ENCODE data around the gene SETD1B.
"Not testable (repeated sequence)": the region's sequence is repeated elsewhere in the genome, so short reads cannot be mapped to it uniquely, and the experiment has no call there.

The SETD1B gene

DNA sequence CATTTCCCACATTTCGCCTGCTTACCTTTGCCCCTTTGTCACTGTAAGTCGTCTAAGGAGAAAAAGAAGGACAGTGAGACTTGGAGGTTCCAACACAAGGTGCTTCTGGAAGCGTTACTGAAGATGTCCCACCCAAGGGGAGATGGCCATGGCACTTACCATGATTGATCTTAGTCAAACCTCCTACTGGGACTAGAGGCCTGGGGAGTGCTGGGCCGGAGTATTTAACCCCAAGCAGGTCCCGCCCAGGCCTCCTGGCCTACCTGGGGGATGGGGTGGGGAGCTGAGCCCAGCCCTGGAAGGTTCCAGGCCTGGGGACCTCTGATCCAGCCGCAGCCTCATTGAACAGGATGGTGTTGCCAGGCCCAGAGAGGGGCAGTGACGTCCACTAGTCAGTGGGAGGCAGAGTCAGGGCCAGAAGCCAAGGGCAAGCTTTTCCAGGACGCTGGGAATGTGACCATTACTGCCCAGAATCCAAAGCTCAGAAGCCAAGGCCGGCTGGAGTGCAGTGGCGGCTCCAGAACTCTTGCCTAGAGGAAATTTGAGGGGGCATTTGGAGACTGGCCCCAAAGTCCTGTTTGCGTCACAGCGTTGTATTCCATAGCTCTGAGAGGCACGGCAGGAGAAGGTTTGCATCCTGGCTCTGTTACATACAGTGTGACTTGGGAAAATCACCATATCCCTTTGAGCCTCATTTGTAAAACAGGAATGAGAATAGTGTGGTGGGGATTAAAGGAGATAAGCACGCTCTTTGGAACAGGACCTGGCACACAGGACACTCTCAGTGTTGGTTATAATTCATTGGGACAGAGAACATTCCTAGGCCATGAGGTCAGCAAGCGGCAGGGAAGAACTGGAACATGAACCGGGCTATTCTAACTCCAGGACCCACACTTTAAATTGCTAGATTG lies 55.1 kb downstream of the SETD1B start, which contains the start of gene HPD:
HPD (minus strand) TSS at position 198 of the 911 bp plus-strand sequence; CDS start at position 162, 36 bp downstream.
- peak within 1 kb of the TSS in 1 of 2 donors; percentile 32 for H3K4me3 ChIP-seq
- TF ChIP-seq, protein P1, sequence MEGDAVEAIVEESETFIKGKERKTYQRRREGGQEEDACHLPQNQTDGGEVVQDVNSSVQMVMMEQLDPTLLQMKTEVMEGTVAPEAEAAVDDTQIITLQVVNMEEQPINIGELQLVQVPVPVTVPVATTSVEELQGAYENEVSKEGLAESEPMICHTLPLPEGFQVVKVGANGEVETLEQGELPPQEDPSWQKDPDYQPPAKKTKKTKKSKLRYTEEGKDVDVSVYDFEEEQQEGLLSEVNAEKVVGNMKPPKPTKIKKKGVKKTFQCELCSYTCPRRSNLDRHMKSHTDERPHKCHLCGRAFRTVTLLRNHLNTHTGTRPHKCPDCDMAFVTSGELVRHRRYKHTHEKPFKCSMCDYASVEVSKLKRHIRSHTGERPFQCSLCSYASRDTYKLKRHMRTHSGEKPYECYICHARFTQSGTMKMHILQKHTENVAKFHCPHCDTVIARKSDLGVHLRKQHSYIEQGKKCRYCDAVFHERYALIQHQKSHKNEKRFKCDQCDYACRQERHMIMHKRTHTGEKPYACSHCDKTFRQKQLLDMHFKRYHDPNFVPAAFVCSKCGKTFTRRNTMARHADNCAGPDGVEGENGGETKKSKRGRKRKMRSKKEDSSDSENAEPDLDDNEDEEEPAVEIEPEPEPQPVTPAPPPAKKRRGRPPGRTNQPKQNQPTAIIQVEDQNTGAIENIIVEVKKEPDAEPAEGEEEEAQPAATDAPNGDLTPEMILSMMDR (IDR thresholded peaks at IDR 0.05), result no peak
- peak within 1 kb of the TSS; percentile 91 to 95 for H3K27ac ChIP-seq
- H3K9me3 ChIP-seq, result no peaks in the 10 kb centered on the region
- peaks cover 3 to 55% (median 36%) of the 10 kb centered on the region in 4 donors for H3K4me1 ChIP-seq
- DNase-seq, result peak; percentile 83 to 95
- intact Hi-C loops (cut with DNase I; ENCODE audit: low total_unique reads), result no loop called here
- no peaks in the 10 kb centered on the region for H3K27me3 ChIP-seq
- H3K36me3 ChIP-seq, result no peaks in the 10 kb centered on the region

DNA sequence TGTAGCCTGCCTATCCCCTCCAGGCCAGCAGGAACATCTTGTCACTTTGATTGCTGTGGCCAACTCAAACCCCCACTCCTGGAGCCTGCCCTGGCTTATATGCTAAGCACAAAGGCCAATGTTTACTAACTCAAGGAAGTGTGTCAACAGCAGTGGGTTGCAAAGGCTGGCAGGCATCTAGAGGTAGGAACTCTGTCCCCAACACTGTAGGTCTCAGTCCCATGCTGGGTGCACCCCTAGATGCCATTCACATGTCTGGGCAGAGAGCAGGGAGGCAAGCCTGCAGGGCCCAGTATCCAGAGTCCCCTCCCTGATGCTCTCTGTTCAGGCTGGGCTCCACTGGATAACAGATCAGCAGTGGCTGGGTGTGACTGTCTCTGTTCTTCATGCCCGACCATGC lies 56.4 kb downstream of the SETD1B start:
- Histone ChIP-seq H3K9me3 (no peaks in the 10 kb centered on the region), H3K27me3 (no peaks in the 10 kb centered on the region), H3K4me1 (peaks cover 3 to 55% (median 36%) of the 10 kb centered on the region in 4 donors), H3K4me3 (no peak overlapping the region), H3K27ac (peak overlapping the region; percentile 91 to 95), H3K36me3 (no peaks in the 10 kb centered on the region)
- intact Hi-C loops (cut with DNase I; ENCODE audit: low total_unique reads), result no loop called here
- TF ChIP-seq, protein P1 (IDR thresholded peaks at IDR 0.05), result no peak
- DNase-seq, result no peak

DNA sequence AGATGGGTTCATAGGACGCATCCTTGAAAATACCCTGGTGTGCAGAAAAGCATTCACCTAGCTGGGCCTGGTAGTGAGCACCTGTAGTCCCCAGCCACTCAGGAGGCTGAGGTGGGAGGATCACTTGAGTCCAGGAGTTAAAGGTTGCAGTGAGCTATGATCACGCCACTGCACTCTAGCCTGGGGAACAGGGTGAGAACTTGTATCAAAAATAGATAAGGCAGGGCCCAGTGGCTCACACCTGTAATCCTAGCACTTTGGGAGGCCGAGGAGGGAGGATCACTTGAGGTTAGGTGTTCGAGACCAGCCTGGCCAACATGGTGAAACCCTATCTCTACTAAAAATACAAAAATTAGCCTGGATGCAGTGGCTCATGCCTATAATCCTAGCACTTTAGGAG lies 56.9 kb downstream of the SETD1B start:
- H3K36me3 ChIP-seq; H3K4me3 ChIP-seq; intact Hi-C loops (cut with DNase I; ENCODE audit: low total_unique reads); H3K9me3 ChIP-seq; DNase-seq; H3K27me3 ChIP-seq: not testable (repeated sequence)
- H3K27ac ChIP-seq, result peak overlapping the region; percentile 91 to 95
- peaks cover 3 to 55% (median 36%) of the 10 kb centered on the region in 4 donors for H3K4me1 ChIP-seq

DNA sequence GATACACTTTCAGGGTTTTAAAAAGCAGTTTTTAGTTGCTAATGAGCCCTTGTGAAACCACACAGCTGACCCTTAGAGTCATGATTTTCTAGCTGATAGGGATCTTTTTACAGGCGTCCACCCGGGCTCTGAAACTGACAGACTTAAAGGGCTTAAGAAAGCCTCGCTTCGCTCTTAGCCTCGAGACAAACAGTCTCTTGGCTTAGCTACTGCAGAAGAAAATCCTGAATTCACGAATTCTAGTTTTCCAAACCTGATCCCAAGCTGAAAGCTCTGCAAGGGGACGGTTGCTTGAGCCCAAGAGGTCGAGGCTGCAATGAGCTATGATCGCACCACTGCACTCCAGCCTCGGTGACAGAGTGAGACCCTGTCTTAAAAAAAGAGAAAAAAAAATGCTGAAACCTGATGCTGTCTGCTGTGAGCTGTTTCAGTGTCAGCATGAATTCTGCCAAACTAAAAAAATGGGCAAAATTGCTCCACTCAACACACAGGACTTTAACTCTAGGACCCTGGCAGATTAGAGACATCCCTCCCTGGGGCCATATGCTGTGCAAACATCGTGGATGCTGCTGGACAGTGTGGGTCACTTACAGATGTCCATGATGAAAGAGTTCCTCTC lies 57.9 kb downstream of the SETD1B start:
- H3K36me3 ChIP-seq, result no peaks in the 10 kb centered on the region
- intact Hi-C loops (cut with DNase I; ENCODE audit: low total_unique reads), result no loop called here
- no peaks in the 10 kb centered on the region for H3K9me3 ChIP-seq
- H3K4me3 ChIP-seq, result no peak overlapping the region
- no peak for DNase-seq
- peaks cover 3 to 55% (median 36%) of the 10 kb centered on the region in 4 donors for H3K4me1 ChIP-seq
- no peaks in the 10 kb centered on the region for H3K27me3 ChIP-seq
- H3K27ac ChIP-seq, result peak overlapping the region; percentile 55 to 95
- TF ChIP-seq, protein P1 (IDR thresholded peaks at IDR 0.05), result no peak

DNA sequence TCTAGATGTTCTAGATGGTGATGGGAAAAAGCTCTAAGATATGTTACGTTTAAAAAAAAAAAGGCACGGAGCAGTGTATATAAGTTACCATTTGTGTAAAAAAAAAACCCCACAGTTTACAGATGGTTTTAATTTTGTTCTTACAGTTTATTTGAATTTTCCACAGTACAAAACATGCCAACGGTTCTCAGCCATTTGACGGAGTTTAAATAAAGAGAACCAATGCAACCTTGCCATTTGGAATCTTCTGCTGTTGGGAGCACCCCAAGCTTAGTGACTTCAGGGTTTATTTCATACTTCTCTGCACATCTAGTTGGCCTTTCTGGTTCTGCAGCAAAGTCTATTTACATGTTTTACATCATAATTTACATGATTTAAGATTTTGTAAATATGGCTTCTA lies 62.5 kb downstream of the SETD1B start:
- Histone ChIP-seq H3K4me3 (no peak overlapping the region), H3K27me3 (no peaks in the 10 kb centered on the region), H3K36me3 (no peaks in the 10 kb centered on the region), H3K27ac (no peak overlapping the region), H3K4me1 (peaks cover 0 to 11% (median 8%) of the 10 kb centered on the region in 4 donors), H3K9me3 (no peaks in the 10 kb centered on the region)
- DNase-seq, result no peak
- TF ChIP-seq, protein P1 (IDR thresholded peaks at IDR 0.05), result no peak
- intact Hi-C loops (cut with DNase I; ENCODE audit: low total_unique reads), result no loop called here

DNA sequence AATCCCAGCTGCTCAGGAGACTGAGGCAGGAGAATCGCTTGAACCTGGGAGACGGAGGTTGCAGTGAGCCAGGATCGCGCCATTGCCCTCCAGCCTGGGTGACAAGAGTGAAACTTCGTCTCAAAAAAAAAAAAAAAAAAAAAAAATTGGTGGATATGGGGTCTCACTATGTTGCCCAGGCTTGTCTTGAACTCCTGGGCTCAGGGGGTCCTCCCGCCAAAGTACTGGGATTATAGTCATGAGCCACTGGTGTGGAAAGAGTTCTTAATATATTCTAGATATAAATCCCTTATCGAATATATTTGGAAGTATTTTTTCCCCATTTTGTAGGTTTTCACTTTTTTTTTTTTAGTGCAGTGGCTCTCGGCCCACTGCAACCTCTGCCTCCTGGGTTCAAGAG lies 65.4 kb downstream of the SETD1B start:
- DNase-seq; intact Hi-C loops (cut with DNase I; ENCODE audit: low total_unique reads): not testable (repeated sequence)

More for the DNA sequence above, 65.4 kb downstream of the SETD1B start:
- not testable (repeated sequence) for H3K36me3 ChIP-seq, H3K4me3 ChIP-seq, H3K27ac ChIP-seq, H3K27me3 ChIP-seq, H3K9me3 ChIP-seq, H3K4me1 ChIP-seq

Data from tibial artery (tissue), 4 donors.